Posterior cingulate gyrus (tissue), 11 donors: ENCODE measurements around the gene LEMD2.

ENCODE experiments used
- DNase-seq, 10 donors: peaks; one replicate each; pipeline versions ENCODE4 v3.0.0 to v3.0.0-alpha.2; 2020 to 2021; ENCODE audit warnings: mixed read lengths in 3 of 10
- intact Hi-C: fragments of 100-400 bp; cut with DNase I; formaldehyde crosslinking; loops from one replicate; pipeline ENCODE4 v1.15.1; 2023

LEMD2 gene

GRCh38 chr6:33820784-33821520 is 32.0 kb upstream of the LEMD2 start:
- intact Hi-C loops, result no loop called here
- no peak for DNase-seq

- intact Hi-C loops, result no loop called here
Observed at GRCh38 chr6:33820243-33820642, 31.3 kb upstream of the LEMD2 start.

GRCh38 chr6:33819021-33819420 is 30.1 kb upstream of the LEMD2 start:
- no peak for DNase-seq
- intact Hi-C loops, result no loop called here

More at GRCh38 chr6:33820243-33820642, 31.3 kb upstream of the LEMD2 start:
- no peak for DNase-seq

- no peak for DNase-seq
- intact Hi-C loops, result no loop called here
Observed at GRCh38 chr6:33818293-33818692, 29.4 kb upstream of the LEMD2 start.

GRCh38 chr6:33817489-33817888 is 28.6 kb upstream of the LEMD2 start:
- no peak for DNase-seq
- intact Hi-C loops, result no loop called here

GRCh38 chr6:33816911-33817310 is 28.0 kb upstream of the LEMD2 start:
- peak in 2 of 10 donors; percentile 19 to 34 for DNase-seq
- intact Hi-C loops, result no loop called here

GRCh38 chr6:33815854-33816253 is 26.9 kb upstream of the LEMD2 start:
- intact Hi-C loops, result no loop called here
- DNase-seq, result peak in 5 of 10 donors; percentile 24 to 85 (median 46)

GRCh38 chr6:33813990-33814985 is 25.4 kb upstream of the LEMD2 start:
- DNase-seq, result peak in 1 of 10 donors; percentile 44
- intact Hi-C loops, result no loop called here

- DNase-seq, result peak in 2 of 10 donors; percentile 57 to 67
- intact Hi-C loops, result no loop called here
Observed at GRCh38 chr6:33813246-33813904, 24.4 kb upstream of the LEMD2 start.

GRCh38 chr6:33812669-33813068 is 23.7 kb upstream of the LEMD2 start:
- intact Hi-C loops, result no loop called here
- DNase-seq, result peak in 3 of 10 donors; percentile 27 to 77 (median 65)

- intact Hi-C loops, result no loop called here
- DNase-seq, result peak in 3 of 10 donors; percentile 35 to 45 (median 43)
Observed at GRCh38 chr6:33809594-33809993, 20.7 kb upstream of the LEMD2 start.

- intact Hi-C loops, result no loop called here
- no peak for DNase-seq
Observed at GRCh38 chr6:33808641-33809180, 19.8 kb upstream of the LEMD2 start.

- DNase-seq, result peak in 2 of 10 donors; percentile 5 to 26
- intact Hi-C loops, result no loop called here
Observed at GRCh38 chr6:33807606-33808005, 18.7 kb upstream of the LEMD2 start.

- intact Hi-C loops, result no loop called here
- peak in 2 of 10 donors; percentile 35 to 48 for DNase-seq
Observed at GRCh38 chr6:33806841-33807240, 17.9 kb upstream of the LEMD2 start.

- intact Hi-C loops, result no loop called here
- DNase-seq, result peak in 3 of 10 donors; percentile 56 to 69 (median 65)
Observed at GRCh38 chr6:33803571-33804053, 14.7 kb upstream of the LEMD2 start, which contains the start of gene MLN. MLN (minus strand) TSS chr6:33804003; CDS start chr6:33801163, 2,840 bp downstream.

GRCh38 chr6:33802186-33802958 is 13.4 kb upstream of the LEMD2 start:
- peak in 3 of 10 donors; percentile 35 to 74 (median 42) for DNase-seq
- intact Hi-C loops, result no loop called here

- peak in 2 of 10 donors; percentile 55 to 65 for DNase-seq
- intact Hi-C loops, result no loop called here
Observed at GRCh38 chr6:33801611-33802010, 12.7 kb upstream of the LEMD2 start.

GRCh38 chr6:33800248-33800969 is 11.5 kb upstream of the LEMD2 start:
- DNase-seq, result peak in 2 of 10 donors; percentile 39 to 55
- intact Hi-C loops, result no loop called here
